Measurements from ENCODE around the gene COL7A1.
"Not testable (repeated sequence)": the region's sequence is repeated elsewhere in the genome, so short reads cannot be mapped to it uniquely, and the experiment has no call there.

Gene COL7A1

GRCh38 chr3:48563382-48563918 lies 31.7 kb downstream of the COL7A1 start, which contains the start of gene UCN2:
Gene UCN2, minus strand, starts transcription at chr3:48563781. Its CDS starts 657 bp downstream, at chr3:48563124.
- DNase-seq (ENCODE audit: low read depth): no peak

DNA sequence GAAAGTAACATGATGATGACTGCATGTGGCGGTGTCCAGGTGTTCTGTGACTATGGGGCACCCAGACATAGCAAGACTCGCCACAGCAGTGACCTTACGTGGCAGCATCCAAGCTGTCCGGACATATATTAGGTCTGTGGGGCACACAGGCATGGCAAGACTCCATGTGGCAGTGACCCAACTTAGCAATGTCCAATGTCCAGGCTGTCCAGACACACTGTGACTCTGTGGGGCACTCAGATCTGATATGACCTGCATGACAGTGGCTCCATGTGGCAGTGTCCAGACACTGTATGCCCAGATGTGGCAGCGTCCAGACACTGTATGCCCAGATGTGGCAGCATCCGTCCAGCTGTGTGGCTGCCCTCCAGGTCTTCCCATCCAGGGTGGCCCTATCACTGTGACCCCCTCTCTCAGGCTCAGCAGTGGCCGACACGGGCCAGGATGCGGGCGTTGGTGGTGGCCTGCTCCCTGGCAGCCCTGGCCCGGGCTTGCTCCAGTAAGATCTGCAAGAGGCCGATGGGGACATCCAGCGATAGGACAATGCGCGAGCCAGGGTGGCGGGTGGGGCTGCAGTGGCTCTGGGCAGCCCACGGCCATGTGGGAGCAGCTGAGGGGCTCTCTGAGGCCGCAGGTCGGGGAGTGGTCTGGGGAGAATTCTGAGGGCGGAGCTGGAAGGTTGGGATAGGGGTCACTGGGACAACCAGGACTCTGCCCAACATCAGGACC lies 32.6 kb downstream of the COL7A1 start:
- DNase-seq (ENCODE audit: low read depth): no peak

- no peak for DNase-seq (ENCODE audit: low read depth)
Measured at GRCh38 chr3:48561045-48561736, 33.9 kb downstream of the COL7A1 start.

GRCh38 chr3:48560648-48561018 lies 34.5 kb downstream of the COL7A1 start:
- DNase-seq (ENCODE audit: low read depth): no peak

GRCh38 chr3:48558493-48559134 lies 36.5 kb downstream of the COL7A1 start:
- DNase-seq (ENCODE audit: low read depth): no peak

DNA sequence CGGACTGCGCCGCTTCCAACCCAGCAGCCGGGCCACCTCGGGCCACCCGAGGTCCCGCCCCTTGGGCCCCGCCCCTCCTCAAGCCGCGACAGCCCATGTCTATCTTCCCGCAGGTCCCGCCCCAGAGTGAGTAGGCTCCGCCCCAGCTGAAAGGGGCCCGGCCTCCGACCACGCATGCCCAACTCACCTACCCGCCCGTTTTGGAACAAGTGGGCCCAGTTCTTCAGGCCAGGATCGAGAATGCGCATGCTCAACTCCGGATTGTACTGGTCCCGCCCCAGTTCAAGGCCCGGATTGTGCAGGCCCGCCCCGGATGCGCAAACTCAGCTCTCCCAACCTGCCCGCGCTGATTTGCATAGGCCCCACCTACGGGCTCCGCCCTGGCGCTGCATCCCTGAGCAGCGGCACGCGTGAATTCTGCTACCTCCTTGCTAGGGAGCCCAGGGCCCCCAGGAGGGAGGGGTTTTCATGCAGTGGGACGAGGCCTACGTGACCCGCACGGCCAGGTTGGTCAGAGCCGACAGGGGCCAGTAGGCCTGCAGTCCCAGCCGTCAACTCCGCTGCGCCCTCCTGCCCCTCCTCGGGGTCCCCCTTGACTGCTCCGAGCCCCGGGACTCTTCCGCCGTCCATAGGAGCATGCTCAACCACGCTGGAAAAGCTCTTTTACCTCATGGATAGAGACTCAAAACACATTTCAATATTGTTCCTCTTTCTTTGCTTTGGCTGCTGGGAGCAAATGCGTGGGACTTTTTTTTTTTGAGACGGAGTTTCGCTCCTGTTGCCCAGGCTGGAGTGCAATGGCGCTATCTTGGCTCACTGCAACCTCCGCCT lies 38.1 kb downstream of the COL7A1 start, which contains the start of gene PFKFB4:
Gene PFKFB4, minus strand, starts transcription at position 8 of the 831 bp plus-strand sequence. CDS start 26 bp downstream, outside the sequence.
- DNase-seq (ENCODE audit: low read depth): peak; percentile 97

DNA sequence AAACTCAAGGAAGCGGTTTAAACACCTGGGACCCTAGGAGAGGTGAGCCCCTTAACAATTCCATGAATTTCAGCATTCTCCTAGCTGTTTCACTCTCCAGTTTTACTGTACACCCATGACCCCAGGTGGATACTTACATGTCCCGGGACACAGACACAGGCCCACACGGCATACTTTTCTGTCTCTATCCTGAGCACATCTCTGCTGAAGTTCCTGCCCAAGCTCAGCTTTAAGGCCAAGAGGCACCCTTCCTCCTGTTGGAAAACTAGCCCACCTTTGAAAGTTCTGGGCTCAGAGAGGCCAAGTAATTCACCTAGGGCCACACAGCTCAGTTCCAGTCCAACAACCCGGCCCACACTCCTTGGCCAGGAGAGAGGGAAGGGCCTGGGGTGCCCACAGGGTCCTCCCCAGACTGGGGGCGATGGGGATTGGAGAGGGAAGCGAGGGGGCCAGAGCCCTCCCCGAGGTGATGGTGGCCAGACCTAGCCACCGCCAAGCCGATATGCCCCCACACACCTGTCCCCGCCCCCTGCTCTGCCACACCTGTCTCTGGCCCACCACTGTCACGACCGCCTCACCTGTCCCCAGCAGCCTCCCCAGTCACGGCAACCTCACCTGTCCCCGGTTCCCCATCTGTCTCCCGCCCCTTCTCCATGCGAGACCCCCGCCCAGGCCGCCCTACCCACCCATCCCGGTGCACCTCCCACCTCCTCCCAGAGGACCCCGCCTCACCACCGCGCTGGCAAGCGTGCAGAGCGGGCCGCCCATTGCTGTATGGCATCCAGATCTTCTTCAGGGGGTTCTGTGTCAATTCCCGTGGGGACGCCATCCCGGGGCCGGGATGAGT lies 39.0 kb downstream of the COL7A1 start:
- no peak for DNase-seq (ENCODE audit: low read depth)

DNA sequence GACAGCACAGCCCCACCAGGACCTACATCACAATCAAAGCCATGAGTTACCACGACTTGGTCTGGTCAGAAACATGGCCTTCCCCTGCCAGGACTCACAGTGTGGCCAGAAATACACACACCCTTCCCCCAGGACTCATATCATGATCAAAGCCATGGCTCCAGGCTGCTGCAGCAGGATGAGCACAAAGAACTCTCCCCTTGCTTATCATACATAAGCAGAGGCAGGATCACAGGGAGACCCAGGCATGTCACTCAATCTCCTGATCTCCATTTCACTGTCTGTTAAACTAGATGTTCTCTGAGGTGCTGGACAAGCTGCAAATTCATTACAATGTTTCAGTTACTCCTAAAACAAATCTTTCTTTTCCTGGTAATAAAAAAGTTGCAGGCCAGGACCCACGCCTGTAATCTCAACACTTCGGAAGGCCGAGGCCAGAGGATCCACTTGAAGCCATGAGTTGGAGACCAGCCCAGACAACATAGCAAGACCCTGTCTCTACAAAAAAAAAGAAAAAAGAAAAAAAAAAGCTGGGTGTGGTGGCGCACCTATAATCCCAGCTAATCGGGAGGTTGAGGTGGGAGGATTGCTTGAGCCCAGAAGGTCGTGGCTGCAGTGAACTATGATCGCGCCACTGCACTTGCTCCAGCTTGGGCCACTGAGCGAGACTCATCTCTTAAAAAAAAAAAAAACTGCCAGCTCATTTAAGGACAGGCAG lies 39.7 kb downstream of the COL7A1 start:
- DNase-seq (ENCODE audit: low read depth): no peak

DNA sequence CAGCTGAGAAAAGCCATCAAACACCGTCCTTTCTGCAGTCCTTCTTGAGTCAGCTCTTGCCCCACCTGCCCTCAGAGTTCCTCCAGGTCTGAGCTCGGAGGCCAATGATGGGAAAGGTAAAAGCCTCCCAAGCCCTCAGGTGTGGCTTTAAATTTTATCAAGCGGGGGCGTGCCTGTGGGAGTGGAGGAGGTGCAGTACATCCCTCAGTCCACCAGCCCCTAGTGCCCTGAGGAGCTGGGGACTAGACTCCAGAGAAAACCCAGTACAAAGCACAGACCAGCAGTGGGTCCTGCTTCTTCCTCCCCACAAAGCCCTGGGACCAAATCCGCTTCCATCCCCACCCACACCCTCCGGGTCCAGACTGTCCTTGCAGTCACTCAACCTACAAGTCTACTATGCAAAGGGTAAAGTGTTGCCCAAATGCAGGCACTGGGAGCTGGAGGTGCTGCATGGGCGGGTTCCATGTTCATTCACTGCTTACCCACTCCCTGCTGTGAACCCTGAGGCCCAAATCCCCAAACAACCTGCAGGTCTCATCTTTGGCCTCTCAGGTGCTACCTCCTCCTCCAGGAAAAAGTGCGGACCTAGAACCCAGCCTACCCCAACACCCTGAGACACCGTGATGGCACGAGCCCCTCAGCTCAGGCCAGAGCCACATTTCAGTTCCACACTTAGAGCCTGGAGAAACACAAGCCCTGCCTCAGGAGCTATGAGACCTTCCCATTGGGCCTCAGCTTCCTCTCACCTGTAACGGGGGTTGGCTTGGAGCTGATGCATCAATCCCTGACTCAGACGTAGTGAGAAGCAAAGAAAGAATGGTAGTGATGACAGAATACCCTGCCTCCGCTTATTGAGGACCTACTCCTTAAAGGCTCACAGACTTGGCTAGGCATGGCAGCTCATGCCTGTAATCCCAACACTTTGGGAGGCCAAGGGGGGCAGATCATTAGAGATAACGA lies 41.0 kb downstream of the COL7A1 start:
- DNase-seq (ENCODE audit: low read depth): no peak

DNA sequence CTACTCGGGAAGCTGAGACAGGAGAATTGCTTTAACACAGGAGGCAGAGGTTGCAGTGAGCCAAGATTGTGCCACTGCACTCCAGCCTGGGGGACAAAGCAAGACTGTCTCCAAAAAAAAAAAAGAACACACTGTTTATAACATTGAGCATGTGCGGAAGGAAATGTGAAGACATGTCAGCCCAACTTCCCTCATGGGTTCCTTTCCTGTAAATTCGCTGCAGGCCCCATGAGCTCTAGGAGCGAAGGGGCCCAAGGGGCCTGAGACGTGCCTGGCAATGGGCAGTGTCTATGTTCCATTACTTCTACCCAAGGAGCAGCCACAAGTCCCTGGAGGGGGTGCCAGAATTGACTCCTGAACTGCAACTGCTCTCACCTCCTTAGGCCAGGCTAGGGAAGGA lies 41.8 kb downstream of the COL7A1 start:
- DNase-seq (ENCODE audit: low read depth): no peak

- DNase-seq (ENCODE audit: low read depth): no peak
Measured at GRCh38 chr3:48552111-48552951, 42.8 kb downstream of the COL7A1 start.

- DNase-seq (ENCODE audit: low read depth): not testable (repeated sequence)
Measured at GRCh38 chr3:48551651-48552050, 43.5 kb downstream of the COL7A1 start.

DNA sequence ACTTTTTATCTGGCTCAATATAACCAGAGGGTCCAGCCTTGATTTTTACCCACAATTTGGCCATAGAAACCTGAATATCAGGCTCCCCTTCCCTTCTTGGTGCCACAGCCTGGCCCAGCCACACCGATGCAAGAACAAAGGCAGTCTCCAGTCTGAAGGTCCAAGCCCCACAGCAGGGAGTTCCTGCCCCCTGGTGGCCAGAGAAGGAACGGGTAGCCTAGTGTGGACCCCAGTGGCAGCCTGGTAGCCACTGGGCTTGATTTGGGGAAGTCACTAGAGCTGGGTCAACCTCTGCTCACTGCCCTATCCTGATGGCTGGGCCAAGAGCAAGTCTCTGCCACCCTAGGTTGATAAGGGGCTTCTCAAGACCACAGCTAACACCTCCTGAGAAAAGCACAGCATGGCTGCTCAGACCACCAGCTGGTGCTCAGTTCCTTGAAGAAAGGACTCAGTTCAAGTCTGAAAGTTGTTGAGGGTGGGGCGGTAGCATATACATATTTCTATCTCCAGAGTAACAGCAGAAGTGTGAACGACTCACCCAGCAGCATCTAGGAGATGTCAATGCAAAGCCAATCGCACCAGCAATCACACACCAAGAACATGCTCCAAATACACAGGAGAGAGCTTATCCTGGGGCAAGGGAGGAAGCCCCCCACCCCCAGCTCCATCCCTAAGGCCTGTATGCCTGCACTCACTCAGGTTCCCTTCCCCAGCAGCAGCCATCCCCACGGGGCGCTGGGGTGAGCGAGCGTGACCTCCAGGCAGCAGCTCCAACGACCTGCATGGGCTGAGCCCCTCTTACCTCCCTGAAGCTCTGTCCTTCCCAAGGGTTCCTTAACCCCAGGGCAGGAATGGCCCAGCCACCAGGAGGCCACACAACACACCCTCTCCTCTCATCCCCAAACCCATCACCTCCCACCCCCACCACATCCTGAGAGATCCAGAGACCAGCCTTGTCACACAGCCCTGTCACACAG lies 46.1 kb downstream of the COL7A1 start:
- peak; percentile 70 for DNase-seq (ENCODE audit: low read depth)

DNA sequence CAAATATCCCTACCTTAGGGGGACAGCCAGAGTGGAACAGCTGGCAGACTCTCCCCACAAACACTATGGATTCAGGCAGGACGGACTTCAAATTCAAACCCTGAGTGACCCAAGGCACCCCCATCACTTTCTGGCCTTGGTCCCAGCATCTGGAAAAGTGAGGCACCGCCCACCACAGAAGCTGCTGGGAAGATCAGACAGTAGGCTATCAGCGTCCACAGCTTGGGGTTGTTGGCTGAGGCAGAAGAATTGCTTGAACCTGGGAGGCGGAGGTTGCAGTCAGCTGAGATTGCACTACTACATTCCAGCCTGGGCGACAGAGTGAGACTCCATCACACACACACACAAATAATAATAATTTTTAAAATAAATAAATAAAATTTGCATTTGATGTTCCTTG lies 47.0 kb downstream of the COL7A1 start:
- DNase-seq (ENCODE audit: low read depth): no peak

GRCh38 chr3:48546203-48546829 lies 48.8 kb downstream of the COL7A1 start:
- DNase-seq (ENCODE audit: low read depth): no peak

DNA sequence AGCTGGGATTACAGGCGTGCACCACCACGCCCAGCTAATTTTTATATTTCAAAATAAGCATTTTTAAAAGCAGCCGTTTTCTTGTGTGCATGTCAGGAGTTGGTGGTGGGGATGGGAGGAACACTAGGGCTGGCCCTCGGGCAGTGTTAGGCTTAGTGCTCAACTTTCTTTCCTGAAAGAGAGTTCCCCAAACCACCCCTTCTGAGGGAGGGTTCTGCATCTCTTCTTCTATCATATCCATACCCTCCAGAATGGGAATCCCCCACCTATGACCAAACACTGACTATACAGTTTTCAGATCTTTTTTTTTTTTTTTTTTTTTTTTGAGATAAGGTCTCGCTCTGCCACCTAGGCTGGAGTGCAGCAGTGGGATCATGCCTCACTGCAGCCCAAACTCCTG lies 51.0 kb downstream of the COL7A1 start:
- DNase-seq (ENCODE audit: low read depth): no peak
